GM21360 (cell line): ENCODE data around the gene RAB13.

Experiments
- ATAC-seq: cut with Tn5 transposase; IDR thresholded peaks from one replicate; pipeline ENCODE4 v1.9.1; 2021; ENCODE audit warnings: mild to moderate bottlenecking, moderate library complexity; ENCODE audit not compliant: unreplicated experiment

The RAB13 gene

DNA sequence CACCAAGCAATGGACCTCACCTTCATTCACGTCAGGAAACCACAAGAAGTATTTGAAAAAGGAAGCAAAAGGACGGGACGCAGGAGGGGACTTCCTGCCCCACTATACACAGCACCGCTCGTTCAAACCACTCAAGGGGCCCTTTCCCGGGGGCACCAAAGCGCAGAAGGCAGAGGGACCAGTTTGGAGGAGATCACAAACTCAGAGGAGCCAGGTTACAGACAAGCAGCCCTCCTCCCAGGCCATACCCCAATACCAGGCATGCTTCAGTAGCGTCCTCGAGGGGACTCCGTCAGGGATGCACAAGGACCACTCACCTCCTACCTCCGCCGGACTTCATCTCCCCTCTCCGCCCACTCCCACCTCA is 28.4 kb downstream of the RAB13 start:
- peak; percentile 1 for ATAC-seq

DNA sequence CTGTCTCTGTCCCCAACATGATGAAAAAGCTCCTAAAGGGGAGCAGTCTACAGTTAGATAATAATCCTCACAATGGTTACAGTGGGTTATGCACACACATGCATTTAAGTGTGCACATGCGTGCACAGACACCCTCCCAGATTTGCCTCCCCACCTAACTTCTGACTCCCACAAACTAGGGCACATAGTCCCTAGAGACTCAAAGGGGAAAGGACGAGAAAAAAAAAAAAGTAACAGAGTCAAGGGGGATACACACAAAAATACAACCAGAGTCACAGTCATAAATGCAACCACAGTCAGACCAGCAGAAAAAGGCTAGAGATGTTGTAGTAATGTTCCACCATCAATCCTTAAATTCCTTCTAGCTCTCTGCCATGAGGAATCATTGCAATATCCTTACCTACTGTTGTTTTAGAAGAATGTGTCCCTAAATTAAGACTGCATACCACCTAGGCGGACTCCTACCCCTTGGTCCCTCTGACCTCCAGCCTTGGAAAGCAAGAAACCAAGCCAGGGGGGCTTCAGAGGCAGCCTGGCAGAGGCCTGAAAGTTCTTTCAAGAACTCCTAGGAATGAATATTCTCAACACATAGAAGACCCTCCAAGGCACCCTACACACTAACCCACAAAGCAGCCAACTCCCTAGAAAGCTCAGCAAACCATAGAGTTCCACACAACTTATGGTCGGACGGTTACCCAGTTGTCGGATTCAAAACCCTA is 29.0 kb downstream of the RAB13 start:
- ATAC-seq, result no peak

GRCh38 chr1:153954826-153955225 is 31.3 kb downstream of the RAB13 start:
- no peak for ATAC-seq

GRCh38 chr1:153953859-153954365 is 32.2 kb downstream of the RAB13 start:
- no peak for ATAC-seq

DNA sequence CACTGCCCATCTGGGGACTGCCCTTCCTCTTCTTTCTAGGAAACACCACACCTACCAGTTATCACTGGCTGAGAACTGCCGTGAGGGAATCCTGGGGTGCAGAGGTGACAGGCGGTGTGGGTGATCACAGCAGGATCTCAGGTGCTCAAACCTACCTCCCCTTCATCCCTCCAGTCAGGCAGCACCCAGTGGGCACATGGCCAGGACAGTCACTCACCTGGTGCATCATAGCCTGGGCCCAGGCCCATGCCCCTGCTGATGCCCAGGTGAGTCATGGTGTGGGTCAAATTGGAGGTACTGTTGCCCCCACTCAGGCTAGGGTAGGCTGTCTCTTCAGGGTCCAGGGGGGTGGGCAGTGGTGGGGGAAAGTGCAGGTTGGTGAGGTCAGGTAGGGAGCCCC is 34.3 kb downstream of the RAB13 start:
- ATAC-seq, result no peak

- ATAC-seq, result no peak
Measured at GRCh38 chr1:153951183-153951582, 35.0 kb downstream of the RAB13 start.

GRCh38 chr1:153946622-153947241 is 39.4 kb downstream of the RAB13 start, which contains the start of gene DENND4B:
TSS of gene DENND4B (minus strand) at chr1:153946718. CDS start at chr1:153944374, 2,344 bp downstream.
- peak; percentile 54 for ATAC-seq

- ATAC-seq, result peak; percentile 56
Measured at GRCh38 chr1:153945795-153946621, 40.1 kb downstream of the RAB13 start.

DNA sequence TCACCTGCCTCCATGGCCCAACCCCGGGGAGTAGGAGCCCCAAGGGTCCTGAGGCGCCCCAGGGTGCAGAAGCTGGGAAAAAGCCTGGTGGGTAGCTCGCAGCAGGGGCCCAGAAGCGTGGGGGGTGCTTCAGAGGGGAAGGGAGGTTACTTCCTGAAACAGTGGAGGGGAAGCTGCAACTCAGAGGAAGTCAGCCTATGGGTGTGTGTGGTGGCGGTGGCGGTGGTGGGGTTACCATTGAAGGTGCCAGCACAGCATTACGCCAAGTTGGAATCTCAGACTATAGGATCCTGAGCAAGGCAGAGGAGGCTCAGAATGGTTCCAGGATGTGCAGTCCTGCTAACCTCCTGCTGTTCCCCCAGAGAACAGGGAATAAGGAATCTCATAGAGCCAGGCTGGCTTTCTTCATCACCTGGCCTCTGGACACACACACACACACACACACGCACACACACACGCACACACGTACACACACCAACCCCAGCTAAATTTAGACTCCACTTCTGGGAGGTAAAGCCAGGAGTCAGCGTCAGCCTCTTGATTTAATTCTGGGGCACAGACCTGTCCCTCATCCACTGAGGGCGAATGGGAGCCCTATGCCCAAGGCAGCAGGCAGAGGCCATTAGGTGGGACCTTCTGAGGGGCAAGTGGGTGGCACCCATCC is 40.9 kb downstream of the RAB13 start:
- ATAC-seq, result peak; percentile 1

DNA sequence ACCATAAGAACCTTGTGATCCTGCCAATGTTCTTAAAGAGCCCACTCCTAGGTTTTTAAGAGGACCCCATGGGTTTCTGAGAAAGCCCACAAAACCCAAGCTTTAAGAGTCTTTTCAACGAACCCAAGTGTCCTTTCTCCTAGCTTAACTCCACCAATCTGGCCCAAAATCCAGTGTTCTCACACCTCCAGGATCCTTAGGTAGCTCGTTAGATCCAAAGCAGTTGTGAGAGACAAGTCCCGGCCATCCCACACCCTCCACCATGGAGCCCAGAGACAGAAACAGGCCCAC is 41.4 kb downstream of the RAB13 start:
- ATAC-seq, result no peak

DNA sequence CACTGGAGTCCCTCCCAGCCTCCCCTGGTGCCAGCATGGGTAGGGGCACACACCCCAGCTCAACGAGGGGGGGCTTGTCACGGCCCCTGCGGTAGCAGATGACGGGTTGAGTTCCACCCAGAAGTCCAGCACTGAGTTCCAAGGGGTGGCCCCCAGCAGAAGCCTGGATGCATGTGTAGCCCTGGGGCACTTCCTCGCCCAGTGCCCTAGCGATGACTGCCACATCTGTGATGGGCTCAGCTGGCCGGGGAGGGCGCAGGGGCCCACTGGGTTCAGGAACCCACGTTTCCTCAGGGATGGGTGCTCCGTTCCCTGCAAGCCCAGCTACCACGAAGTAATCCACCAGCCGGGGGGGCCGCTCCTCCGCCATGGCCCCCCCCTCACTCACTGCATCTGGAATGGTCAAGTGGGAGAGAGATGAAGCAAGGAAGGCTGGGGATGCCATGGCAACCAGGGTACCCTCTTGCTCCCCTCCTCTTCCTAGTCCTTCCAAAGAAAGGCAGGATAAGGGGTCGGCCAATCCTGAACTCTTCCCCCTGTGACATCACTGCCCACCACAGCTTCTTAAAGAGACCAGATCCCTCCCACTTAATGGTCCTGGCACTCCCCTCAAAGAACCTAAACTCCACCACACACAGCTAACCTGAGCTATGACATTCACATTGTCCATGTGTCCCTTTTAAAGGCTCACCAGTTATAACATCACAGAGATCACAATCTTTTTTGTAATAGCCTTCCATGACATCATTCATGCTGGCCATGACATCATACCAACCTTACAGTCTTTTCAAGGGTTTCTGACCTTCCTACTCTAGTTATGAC is 41.9 kb downstream of the RAB13 start:
- ATAC-seq, result no peak

DNA sequence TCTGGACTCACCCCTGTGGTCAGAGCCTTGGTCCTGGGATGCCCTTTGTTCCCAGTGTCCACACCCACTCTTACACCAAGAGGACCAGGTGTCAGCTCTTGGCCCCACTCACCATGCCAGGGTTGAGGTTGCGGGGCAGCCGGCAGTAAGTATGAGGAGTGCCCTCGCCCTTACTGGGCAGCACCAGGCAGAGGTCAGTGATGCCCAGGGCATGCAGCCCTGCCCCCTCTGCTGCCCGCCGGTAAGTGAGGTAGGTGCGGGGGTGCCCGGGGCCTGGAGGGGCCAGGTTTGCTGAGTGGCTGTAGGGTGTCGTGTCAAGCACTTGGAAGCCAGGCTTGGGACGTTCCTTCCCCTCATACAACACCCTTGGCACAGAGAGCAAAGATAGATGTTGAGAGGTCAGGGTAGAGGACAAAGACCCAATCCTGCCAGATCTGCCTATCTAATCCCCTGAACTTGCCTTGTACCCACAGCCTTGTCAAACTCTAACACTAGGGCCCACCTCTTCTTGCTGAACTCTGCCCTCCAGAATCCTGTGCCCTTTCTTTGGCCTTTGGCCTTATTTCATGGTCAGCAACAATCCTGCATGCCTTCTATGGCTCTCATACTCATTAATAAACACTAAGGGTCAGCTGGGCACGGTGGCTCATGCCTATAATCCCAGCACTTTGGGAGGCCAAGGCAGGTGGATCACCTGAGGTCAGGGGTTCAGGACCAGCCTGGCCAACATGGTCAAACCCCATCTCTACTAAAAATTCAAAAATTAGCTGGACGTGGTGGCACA is 43.2 kb downstream of the RAB13 start:
- no peak for ATAC-seq

DNA sequence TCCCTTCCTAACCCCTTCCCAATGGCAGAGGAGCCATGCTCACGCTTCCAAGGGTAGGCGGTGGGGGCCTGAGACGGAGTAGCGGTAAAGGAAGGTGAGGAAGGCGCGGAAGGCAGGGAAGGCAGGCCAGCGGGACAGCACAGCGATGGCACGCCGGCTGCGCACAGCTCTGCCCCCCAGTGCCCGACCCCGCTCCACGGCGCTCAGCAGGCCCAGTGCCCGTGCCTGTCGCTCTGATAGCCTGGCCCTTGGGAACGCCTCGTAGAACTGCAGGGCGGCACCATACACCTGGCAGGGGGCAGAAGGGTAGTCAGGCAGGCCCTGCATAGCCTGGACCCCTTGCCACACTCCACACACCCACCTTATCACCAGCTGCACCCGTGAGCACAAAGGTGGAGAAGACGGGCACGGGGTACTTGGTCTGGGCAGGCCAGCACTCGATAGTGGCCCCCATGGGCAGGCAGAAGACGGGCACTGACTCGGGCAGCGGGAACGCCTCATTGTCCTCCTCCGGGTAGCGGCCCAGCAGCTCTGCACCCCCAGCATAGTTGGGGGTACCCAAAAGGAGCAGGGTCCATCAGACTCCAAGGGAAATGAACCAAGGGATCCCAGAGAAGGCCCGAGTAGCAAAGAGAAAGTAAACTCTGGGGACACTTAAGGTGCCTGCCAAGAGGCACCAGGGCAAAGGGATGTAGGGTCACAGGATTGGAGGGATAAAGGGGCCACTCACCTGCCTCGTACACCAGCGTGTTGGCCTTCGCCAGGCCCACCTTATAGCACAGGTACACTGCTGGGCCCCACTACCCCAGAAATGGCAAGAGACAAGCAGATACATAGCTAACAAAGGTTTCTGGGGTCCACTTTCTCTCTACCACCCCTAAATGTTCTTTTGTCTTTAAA is 44.1 kb downstream of the RAB13 start:
- no peak for ATAC-seq

DNA sequence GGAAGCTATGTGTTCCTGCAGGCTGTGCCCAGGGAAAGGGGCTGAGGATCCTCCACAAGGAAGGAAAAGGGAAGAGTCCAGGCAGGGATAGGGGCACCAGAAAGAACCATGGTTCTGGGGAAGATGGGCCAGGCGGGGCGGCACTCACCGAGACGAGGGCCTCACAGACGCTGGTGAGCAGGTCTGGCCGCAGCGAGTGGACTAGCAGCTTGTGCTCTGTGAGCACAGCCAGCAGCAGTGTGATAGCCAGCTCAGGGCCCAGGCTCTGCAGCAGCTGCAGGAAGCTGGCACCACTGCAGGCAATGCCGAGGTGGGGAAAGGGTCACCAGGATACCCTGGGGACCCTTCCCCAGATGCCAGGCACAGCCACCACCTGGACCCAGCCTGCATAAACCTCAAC is 45.4 kb downstream of the RAB13 start:
- ATAC-seq, result no peak

- no peak for ATAC-seq
Measured at GRCh38 chr1:153939476-153939875, 46.7 kb downstream of the RAB13 start.

GRCh38 chr1:153938996-153939395 is 47.1 kb downstream of the RAB13 start:
- ATAC-seq, result no peak

- ATAC-seq, result no peak
Measured at GRCh38 chr1:153937331-153937730, 48.8 kb downstream of the RAB13 start.

DNA sequence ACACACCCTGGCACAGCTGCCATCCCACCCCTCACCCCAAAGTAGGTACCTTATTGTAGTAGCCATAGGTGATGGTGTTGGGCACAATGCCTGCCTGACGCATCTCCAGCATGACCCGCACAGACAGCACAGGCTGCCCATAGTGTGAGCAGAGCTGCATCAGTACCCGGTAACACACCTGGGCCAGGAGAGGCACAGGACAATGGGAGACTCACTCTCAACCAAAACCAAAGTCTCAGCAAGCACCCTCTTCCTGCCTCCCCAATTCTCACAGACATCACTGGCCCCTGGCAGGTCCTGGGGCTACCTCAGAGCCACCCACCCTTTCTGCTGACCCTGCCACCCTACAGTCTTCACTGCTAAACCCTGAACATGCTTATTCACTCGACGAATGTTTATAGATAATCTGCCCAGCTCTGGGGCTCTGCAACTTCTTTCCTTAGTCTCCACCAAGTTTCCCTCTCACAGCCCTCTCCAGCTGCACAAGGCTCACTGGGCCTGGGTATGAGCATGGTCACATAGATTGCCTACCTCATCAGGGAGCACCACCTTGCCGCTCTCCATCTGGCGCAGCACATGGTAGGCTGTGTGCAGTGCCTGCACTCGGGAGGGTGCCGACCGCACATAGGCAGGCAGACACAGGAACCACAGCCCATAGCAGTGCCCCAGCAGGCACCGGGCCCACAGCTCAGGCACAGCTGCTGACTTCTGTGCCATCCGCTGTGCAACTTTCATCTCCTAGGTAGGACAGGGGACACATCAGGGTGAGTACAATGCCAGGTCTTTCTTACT is 49.9 kb downstream of the RAB13 start:
- ATAC-seq, result no peak
